Natural killer cell (primary cell): ENCODE measurements around the gene NUDT14. TPM values are rescaled to one million over a fixed set of nuclear protein-coding genes. Genes with fewer than 3 reads are reported as not detected.

Experiments
- ATAC-seq, 3 donors: fragments of 150-1000 bp in 2 of 3; fragments of 200-7000 bp in 1 of 3; cut with Tn5 transposase; 1 replicate in 1 of 3; 2 replicates in 2 of 3; pipeline ENCODE4 v1.10.0; 2021; ENCODE audit warnings: mild to moderate bottlenecking in 2 of 3, moderate library complexity in 2 of 3
- DNase-seq, 2 donors: peaks; one replicate each; pipeline versions ENCODE4 v3.0.0 to v3.0.0-alpha.2; 2013 to 2021; ENCODE audit warnings: mixed read lengths in 1 of 2
- H3K27ac ChIP-seq: one replicate; pipeline ENCODE4 v1.5.1; 2013; ENCODE audit warnings: mild to moderate bottlenecking, low read length
- H3K27me3 ChIP-seq: one replicate; pipeline ENCODE4 v1.6.1; 2013; ENCODE audit warnings: low read length; ENCODE audit not compliant: control insufficient read depth, insufficient read depth
- H3K36me3 ChIP-seq: one replicate; pipeline ENCODE4 v1.6.1; 2013; ENCODE audit warnings: low read length; ENCODE audit not compliant: control insufficient read depth, insufficient read depth
- H3K4me1 ChIP-seq: one replicate; pipeline ENCODE4 v1.6.1; 2013; ENCODE audit warnings: low read length; ENCODE audit not compliant: control insufficient read depth, insufficient read depth
- H3K4me3 ChIP-seq: one replicate; pipeline ENCODE4 v1.5.1; 2013; ENCODE audit warnings: low read length
- H3K9me3 ChIP-seq: one replicate; pipeline ENCODE4 v1.6.1; 2013; ENCODE audit warnings: low read length; ENCODE audit not compliant: control insufficient read depth, insufficient read depth
- H3K27ac Mint-ChIP-seq, 2 donors: one replicate each; pipeline ENCODE4 v1.8.0; 2022; ENCODE audit warnings: mild to moderate bottlenecking in 2 of 2, mixed read lengths in 2 of 2, moderate library complexity in 1 of 2
- H3K27me3 Mint-ChIP-seq, 2 donors: one replicate each; pipeline ENCODE4 v1.8.0; 2022; ENCODE audit warnings: low read depth in 2 of 2, mixed read lengths in 2 of 2
- H3K36me3 Mint-ChIP-seq: one replicate; pipeline ENCODE4 v1.8.0; 2022; ENCODE audit warnings: mixed read lengths
- H3K4me1 Mint-ChIP-seq, 2 donors: one replicate each; pipeline ENCODE4 v1.8.0; 2022; ENCODE audit warnings: mixed read lengths in 2 of 2
- H3K4me3 Mint-ChIP-seq: one replicate; pipeline ENCODE4 v1.8.0; 2022; ENCODE audit warnings: mild to moderate bottlenecking, moderate library complexity, mixed read lengths
- H3K9me3 Mint-ChIP-seq, 2 donors: one replicate each; pipeline ENCODE4 v1.8.0; 2022; ENCODE audit warnings: mixed read lengths in 2 of 2
- CTCF ChIP-seq: fragments of 200-600 bp; IDR thresholded peaks from one replicate; pipeline ENCODE4 v1.8.0; 2022; ENCODE audit warnings: antibody characterized with exemption
- WGBS: methylation state at CpG from one replicate; pipeline ENCODE4 v1.1.7; 2013; ENCODE audit warnings: missing lambda C conversion rate; ENCODE audit not compliant: insufficient coverage; 5-methylcytosine and 5-hydroxymethylcytosine counted together
- intact Hi-C: fragments of 100-400 bp; cut with micrococcal nuclease; formaldehyde crosslinking; loops from one replicate; pipeline ENCODE4 v1.14.2; 2022
- total RNA-seq, 4 donors: library from RNA; stranded (reverse); fragments of 120-200 nt in 1 of 4; gene quantifications; one replicate each; pipeline versions ENCODE4 v1.2.3 to v1.2.4, GENCODE V29; 2013 to 2022

NUDT14 gene
- total RNA-seq, 3 donors from 2014 or later (not counting 1 experiment from before 2014, with no cell fraction given) = 16.0 to 32.9 (median 22.8) TPM

DNA sequence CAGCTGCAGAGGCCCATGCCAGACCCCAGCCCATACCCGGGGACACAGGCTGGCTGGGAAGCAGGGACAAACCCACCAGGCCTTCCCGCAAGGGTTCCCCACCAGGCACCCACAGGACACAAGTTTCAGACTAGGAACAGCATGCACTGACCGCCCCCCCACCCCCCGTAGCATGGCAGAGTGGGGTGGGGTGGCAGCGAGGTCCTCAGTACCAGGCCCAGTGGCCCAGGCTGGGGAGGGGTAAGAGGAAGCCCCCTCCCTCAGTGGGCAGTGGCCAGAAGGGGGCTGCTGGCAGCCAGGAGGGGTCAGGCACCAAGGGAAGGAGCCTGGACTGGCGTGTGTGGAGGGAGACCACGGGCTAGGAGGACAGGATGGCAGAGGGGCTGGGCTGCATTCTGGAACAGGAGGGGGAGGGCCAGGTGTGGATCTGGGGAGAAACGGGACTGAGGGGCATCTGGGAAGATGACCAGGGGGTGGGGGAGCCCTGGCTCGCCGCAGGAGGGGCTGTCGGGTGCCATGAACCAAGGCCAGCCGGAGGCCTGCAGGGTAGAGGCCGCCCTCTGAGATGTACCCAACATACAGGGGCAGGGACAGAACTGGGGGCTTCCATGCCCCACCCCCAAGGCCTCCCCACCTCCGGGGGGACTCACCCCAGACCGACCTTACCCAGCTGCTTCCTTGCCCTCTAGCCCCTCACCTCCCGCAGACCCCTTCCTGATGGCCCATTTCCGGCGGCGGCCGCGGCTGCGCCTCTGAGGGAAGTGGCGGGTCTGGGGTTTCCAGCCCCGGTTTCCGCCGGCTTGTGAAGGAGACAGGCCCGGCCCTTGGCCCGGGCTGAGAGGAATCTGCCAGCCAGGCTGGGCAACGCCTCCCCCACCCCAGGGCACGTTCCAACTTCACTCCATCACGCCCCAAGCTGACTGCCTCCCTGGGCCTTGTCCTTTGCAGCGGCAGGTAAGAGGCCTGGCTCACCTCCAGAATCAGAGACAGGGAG, 6.9 kb downstream of the NUDT14 start:
- ATAC-seq (peak; percentile 67 to 91 (median 87)), DNase-seq (peak; percentile 65 to 69)
- Histone ChIP-seq H3K27ac (peak overlapping the region; percentile 33), H3K27me3 (peaks cover 17% of the 10 kb centered on the region), H3K4me3 (peak overlapping the region; percentile 4), H3K36me3 (no peaks in the 10 kb centered on the region), H3K4me1 (peaks cover 55% of the 10 kb centered on the region), H3K9me3 (no peaks in the 10 kb centered on the region)
- Mint-ChIP-seq H3K4me1 (peaks cover 9 to 42% of the 10 kb centered on the region in 2 donors), H3K27me3 (peaks cover 0 to 6% of the 10 kb centered on the region in 2 donors), H3K4me3 (peak overlapping the region; percentile 69), H3K9me3 (no peaks in the 10 kb centered on the region), H3K27ac (peak overlapping the region; percentile 77 to 81), H3K36me3 (no peaks in the 10 kb centered on the region)
- TF ChIP-seq CTCF = no peak
- intact Hi-C loops = no loop called here
- 30% methylated on average over 32 of the region's 32 CpGs for WGBS

DNA sequence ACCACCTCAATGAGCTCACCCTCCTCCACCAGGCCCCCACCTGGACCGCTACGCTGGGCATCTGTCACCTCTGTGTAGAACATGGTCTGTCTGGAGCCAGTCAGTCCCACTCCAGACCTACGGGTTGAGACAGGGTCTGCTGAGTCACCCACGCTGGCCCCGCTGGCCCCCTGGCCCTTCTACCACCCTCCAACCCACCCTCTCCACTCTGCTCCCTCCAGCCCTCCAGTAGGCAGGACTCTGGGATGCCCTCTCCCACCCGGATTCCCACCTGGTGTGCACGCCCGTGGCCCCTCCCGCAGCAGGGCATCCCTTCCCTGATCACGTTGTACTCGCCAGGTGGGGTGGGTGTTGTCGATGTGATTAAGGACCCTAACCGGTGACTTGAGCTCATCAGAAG, 8.0 kb downstream of the NUDT14 start:
- H3K9me3 ChIP-seq = no peaks in the 10 kb centered on the region
- intact Hi-C loops = no loop called here
- Mint-ChIP-seq H3K9me3 (no peaks in the 10 kb centered on the region), H3K36me3 (no peaks in the 10 kb centered on the region), H3K27ac (no peak overlapping the region), H3K4me3 (no peak overlapping the region), H3K4me1 (peaks cover 9 to 44% of the 10 kb centered on the region in 2 donors), H3K27me3 (peaks cover 0 to 6% of the 10 kb centered on the region in 2 donors)
- TF ChIP-seq CTCF = no peak
- DNase-seq = no peak
- H3K4me3 ChIP-seq = no peak overlapping the region
- no peak for ATAC-seq
- no peaks in the 10 kb centered on the region for H3K36me3 ChIP-seq
- H3K27me3 ChIP-seq = peaks cover 18% of the 10 kb centered on the region
- 94% methylated on average over 13 of the region's 13 CpGs for WGBS
- no peak overlapping the region for H3K27ac ChIP-seq
- peaks cover 59% of the 10 kb centered on the region for H3K4me1 ChIP-seq

GRCh38 chr14:105172476-105172875, 8.6 kb downstream of the NUDT14 start:
- no peaks in the 10 kb centered on the region for H3K36me3 Mint-ChIP-seq
- Histone ChIP-seq H3K4me1 (peaks cover 59% of the 10 kb centered on the region), H3K4me3 (no peak overlapping the region), H3K9me3 (no peaks in the 10 kb centered on the region), H3K27me3 (peaks cover 18% of the 10 kb centered on the region), H3K36me3 (no peaks in the 10 kb centered on the region), H3K27ac (no peak overlapping the region)
- 81% methylated on average over 7 of the region's 7 CpGs for WGBS
- DNase-seq (no peak), ATAC-seq (no peak)
- H3K4me1 Mint-ChIP-seq = peaks cover 9 to 44% of the 10 kb centered on the region in 2 donors
- H3K9me3 Mint-ChIP-seq = no peaks in the 10 kb centered on the region
- no peak overlapping the region for H3K4me3 Mint-ChIP-seq
- intact Hi-C loops = no loop called here
- no peak overlapping the region for H3K27ac Mint-ChIP-seq
- TF ChIP-seq CTCF = no peak
- peaks cover 0 to 6% of the 10 kb centered on the region in 2 donors for H3K27me3 Mint-ChIP-seq
